ENCODE data around the gene NMT1. TPM values are rescaled to one million over a fixed set of nuclear protein-coding genes. Genes with fewer than 3 reads are reported as not detected.

NMT1 gene
- total and polyA plus RNA-seq, 4 donors = 27.0 to 83.7 (median 42.6) TPM

DNA sequence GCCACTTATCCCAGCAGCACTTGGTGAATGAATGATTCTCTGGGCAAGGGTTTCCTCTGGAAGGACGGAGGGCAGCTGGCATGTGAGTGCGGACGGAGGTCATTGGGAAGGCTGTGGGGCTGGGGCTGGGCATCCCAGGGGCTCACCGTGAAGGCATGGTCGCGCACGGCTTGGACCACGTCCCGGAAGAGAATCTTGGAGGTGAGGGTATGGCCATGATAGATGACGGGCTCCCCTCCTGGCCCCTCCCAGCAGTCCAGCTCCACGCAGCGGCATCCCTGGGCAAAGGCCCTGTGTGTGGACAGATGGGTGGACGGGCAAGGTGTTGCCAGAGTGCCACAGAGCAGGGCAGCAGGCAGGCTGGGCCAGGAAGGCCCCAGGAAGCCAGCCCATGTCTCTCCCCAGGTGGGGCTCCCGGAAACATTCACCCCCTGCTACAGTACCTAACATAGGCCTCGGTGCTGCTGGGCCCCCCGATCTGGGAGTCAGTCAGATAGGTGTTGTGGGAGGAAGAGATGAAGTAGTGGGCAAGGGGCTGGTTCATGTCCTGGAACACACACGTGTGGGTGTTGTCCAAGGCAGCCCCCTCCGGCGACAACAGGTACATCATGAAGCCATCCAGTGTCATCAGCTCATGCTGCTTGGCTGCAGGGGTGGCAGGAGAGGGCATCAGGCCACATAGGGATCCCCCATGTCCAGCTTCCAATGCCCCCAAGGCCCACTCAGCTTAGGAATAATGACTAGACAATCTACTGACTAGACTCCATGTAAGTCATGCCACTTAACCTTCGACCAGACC is 56.9 kb downstream of the NMT1 start:
- WGBS = 95% methylated on average over 20 of the region's 20 CpGs
- Histone ChIP-seq H3K9me3 (ENCODE audit: control insufficient read depth in 4 of 4, low read length in 3 of 4) (no peaks in the 10 kb centered on the region), H3K4me1 (ENCODE audit: control insufficient read depth in 4 of 4, insufficient read depth in 4 of 4, low read length in 3 of 4) (peaks cover 0 to 3% (median 0%) of the 10 kb centered on the region in 4 donors), H3K9ac (ENCODE audit: low read depth in 1 of 2, low read length in 2 of 2) (no peak overlapping the region), H3K27ac (ENCODE audit: low read depth in 1 of 2, low read length in 2 of 2) (no peak overlapping the region), H3K4me3 (ENCODE audit: low read depth in 1 of 3, low read length in 3 of 3) (no peak overlapping the region), H3K27me3 (ENCODE audit: control insufficient read depth in 4 of 4, insufficient read depth in 4 of 4, low read length in 3 of 4) (no peaks in the 10 kb centered on the region), H3K36me3 (ENCODE audit: control insufficient read depth in 4 of 4, insufficient read depth in 3 of 4, low read depth in 1 of 4, low read length in 3 of 4) (no peaks in the 10 kb centered on the region)
- TF ChIP-seq HNF4A (conservative IDR thresholded peaks at IDR 0.05) (no peak), JUND (IDR thresholded peaks at IDR 0.05) (no peak), TAF1 (conservative IDR thresholded peaks at IDR 0.05) (no peak), RAD21 (IDR thresholded peaks at IDR 0.05) (no peak)
- no peak for DNase-seq (ENCODE audit: low spot score)

- Histone ChIP-seq H3K9ac (ENCODE audit: low read depth in 1 of 2, low read length in 2 of 2) (no peak overlapping the region), H3K27ac (ENCODE audit: low read depth in 1 of 2, low read length in 2 of 2) (no peak overlapping the region), H3K9me3 (ENCODE audit: control insufficient read depth in 4 of 4, low read length in 3 of 4) (no peaks in the 10 kb centered on the region), H3K4me3 (ENCODE audit: low read depth in 1 of 3, low read length in 3 of 3) (no peak overlapping the region), H3K4me1 (ENCODE audit: control insufficient read depth in 4 of 4, insufficient read depth in 4 of 4, low read length in 3 of 4) (no peaks in the 10 kb centered on the region), H3K36me3 (ENCODE audit: control insufficient read depth in 4 of 4, insufficient read depth in 3 of 4, low read depth in 1 of 4, low read length in 3 of 4) (no peaks in the 10 kb centered on the region), H3K27me3 (ENCODE audit: control insufficient read depth in 4 of 4, insufficient read depth in 4 of 4, low read length in 3 of 4) (no peaks in the 10 kb centered on the region)
- 95% methylated on average over 23 of the region's 23 CpGs for WGBS
- TF ChIP-seq EGR1 (IDR thresholded peaks at IDR 0.05; ENCODE audit: low read depth in 2 of 2) (no peak), REST (IDR thresholded peaks at IDR 0.05) (no peak), HNF4A (conservative IDR thresholded peaks at IDR 0.05) (no peak), HNF4G (IDR thresholded peaks at IDR 0.05) (no peak), RAD21 (IDR thresholded peaks at IDR 0.05) (no peak), SP1 (IDR thresholded peaks at IDR 0.05) (no peak), RXRA (IDR thresholded peaks at IDR 0.05) (no peak), MAX (IDR thresholded peaks at IDR 0.05) (no peak), GABPA (IDR thresholded peaks at IDR 0.05 in 1 of 2, conservative IDR thresholded peaks at IDR 0.05 in 1 of 2) (no peak), YY1 (IDR thresholded peaks at IDR 0.05) (no peak), CTCF (IDR thresholded peaks at IDR 0.05; ENCODE audit: low read depth, low read length, missing input control) (no peak), TAF1 (conservative IDR thresholded peaks at IDR 0.05) (no peak)
- TF ChIP-seq, protein P1, sequence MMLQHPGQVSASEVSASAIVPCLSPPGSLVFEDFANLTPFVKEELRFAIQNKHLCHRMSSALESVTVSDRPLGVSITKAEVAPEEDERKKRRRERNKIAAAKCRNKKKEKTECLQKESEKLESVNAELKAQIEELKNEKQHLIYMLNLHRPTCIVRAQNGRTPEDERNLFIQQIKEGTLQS (IDR thresholded peaks at IDR 0.05) = no peak
- DNase-seq (ENCODE audit: low spot score) = no peak
Measured at GRCh38 chr17:45118691-45119090, 57.6 kb downstream of the NMT1 start.
